HT1080 (cell line): ENCODE measurements around the gene FNDC10. TPM values are rescaled to one million over a fixed set of nuclear protein-coding genes. Genes with fewer than 3 reads are reported as not detected.
"Not testable (repeated sequence)": the region's sequence is repeated elsewhere in the genome, so short reads cannot be mapped to it uniquely, and the experiment has no call there.

Experiments
- DNase-seq: peaks from one replicate; pipeline ENCODE4 v3.0.0-alpha.2; 2015; ENCODE audit warnings: low read depth
- polyA plus RNA-seq, 2 experiments: library from polyadenylated mRNA; depleted of rRNA; stranded (reverse); fragments of >200 nt; gene quantifications; 2 replicates each; pipeline ENCODE4 v1.2.3, GENCODE V29; 2015
- total RNA-seq: library from RNA; depleted of rRNA; stranded (reverse); fragments of >200 nt; shearing (Covaris generic); gene quantifications from 2 replicates; pipeline ENCODE4 v1.2.3, GENCODE V29; 2014; rRNA removed

The FNDC10 gene
- 0.20 and 0.66 TPM in 2 replicates for total RNA-seq
- polyA plus RNA-seq (2015; cell fraction: cytosol; rRNA removed), result 2.0 TPM in 2 replicates
- 0.38 and 0.70 TPM in 2 replicates for polyA plus RNA-seq (2015; cell fraction: nucleus; rRNA removed)

DNA sequence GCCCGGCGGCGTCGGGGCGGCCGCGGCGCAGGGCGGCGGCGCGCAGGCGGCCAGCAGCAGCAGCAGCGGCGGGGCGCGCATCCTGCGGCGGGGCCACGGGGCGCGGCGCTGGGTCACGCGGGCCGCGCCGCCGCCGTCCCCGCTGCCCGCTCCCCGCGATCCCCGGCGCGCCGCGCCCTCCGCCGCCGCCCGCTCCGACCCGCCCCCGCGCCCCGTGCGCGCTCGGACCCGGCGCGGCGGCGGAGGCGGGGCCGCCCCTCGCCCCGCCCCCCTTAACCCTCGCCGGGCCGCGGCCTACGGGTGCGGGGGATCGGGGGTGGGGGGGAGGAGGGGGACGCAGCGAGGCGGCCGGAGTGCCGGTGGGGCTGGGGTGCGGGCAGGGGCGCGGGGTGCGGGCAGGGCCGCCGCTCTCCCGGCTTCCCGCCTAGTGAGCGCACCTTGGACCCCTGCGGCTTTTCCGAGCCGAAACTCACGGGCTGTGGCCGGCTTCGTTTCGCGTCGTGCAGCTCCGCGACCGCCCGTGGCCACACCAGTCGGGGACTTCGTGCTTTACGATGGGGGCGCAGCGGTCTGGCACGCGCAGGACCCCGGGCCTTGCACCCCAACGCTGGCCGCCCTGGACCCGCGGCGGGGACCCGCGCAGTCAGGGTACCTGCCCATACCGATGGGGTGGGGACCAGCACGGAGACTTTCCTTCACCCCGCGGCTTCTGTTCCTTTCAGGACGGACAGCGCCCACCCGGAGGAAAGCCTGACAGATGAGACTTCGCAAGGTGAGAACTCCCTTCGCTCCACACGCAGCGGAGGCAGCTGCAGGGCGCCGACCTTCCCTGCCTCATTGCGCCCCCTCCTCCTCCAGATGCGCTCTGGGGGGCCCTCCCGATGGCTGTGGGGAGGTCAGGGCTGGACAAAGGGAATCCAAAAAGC is at the start of gene FNDC10:
TSS of gene FNDC10 (minus strand) at position 201 of the 926 bp plus-strand sequence. CDS start at position 81, 120 bp downstream.
- DNase-seq, result no peak

DNA sequence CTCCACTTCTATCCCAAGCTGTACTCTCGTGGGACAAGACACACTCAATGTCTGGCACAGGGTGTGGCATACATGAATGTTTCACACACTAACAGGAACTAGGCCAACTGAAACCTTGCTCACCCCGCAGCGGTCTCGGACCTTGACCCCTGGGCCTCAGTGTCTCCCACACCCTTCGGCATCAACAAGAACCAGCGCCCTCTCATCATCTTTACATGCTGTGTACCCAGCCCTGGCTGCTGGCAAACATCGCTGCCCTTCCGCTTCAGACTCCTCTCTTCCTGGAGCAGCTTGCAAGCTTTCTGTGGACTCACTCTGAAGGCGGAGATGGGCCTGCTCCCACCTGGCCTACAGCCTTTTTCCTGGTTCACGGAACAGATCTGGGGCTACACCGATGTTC is 48.3 kb upstream of the FNDC10 start:
- not testable (repeated sequence) for DNase-seq

DNA sequence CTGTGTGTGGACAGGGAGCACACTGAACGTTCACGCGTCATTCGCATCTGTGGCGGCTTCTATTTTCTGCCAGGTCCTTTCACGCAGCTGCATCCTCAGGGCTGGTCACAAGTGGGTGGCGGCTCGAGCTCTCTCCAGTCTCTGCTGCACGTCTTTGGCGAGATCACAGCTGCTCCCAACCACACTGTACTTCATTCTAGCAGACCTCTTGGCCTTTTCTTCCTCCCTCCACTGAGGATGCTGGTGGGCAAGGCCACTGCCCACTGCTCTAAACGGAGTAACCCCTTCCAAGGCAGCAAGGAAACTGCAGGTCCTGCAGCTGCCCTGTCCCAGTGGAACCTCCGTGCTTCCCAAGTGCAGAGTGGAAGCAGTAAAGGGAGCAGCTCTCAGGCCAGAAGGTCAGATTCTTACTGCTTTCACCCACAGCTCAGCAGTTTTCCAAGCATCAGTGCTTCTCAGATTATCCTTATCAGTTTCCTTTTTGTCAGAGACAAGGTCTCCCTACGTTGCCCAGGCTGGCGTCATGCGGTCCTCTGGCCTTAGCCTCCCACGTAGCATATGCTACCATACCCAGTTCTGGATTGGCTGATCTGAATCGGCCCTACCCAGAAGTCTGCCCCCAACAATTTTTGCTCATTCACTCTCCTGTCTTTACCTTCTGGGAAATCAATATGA is 47.8 kb upstream of the FNDC10 start:
- DNase-seq, result not testable (repeated sequence)

DNA sequence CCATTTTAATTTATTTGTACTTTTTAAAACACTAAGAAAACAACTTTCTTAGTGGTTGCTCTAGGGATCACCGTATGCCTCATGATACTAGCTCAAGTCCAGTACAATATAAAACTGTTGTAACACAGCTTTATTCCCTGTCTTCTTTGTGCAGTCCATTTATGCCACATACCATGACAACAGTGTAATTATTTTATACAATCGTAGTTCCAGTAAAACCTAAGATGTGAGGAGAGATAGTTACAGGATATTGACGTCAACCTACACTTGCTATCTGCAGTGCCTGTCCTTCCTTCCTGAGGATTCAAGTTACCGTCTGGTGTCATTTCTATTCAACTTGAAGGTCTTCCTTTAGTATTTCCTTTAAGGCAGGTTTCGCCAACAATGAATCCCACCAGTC is 46.4 kb upstream of the FNDC10 start:
- not testable (repeated sequence) for DNase-seq

DNA sequence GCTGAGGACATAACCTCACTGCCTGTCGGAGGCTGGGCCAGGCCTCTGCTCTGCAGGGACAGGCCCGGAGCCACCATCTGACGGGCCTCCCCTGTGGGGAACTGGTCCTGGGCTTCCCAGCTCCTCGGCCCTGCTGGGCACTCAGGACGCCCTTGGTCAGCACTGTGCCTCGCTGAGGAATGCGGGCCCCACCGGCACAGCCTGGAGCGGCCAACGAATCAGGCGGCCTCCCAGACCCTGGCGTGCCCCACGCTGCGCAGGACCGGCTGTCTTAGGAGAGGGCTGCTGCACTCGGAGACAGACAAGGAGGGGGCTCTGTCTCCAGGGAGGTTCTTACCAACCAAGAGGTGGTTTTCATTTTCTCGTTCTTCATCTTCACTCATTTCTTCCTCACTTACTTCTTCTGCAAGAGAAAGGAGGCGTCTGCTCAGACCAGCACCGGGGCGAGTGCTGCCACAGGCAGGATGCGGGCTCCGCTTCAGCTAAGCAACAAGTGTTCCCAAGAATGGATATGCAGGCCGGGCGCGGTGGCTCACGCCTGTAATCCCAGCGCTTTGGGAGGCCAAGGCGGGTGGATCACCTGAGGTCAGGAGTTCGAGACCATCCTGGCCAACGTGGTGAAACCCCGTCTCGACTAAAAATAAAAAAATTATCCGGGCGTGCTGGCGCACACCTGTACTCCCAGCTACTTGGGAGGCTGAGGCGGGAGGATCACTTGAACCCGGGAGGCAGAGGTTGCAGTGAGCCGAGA is 41.0 kb upstream of the FNDC10 start:
- DNase-seq, result not testable (repeated sequence)

DNA sequence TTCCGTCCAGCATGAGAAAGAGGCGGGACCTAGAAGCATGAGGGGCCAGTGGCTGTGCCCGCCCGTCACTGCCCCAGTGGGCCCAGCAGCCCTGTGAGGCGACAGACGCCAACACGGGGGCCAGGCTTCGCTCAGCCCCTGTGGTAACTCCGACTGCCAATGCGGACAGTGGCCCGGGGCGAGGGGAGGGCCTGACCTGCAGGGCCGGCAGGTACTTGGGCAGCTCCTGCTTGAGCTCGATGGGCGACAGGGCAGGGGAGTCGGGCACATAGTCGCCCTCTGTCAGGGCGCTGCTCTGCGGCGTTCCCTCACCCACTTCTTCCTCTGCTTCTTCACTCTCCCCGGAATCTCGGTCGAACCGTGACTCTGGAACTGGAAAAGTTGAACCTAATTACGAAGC is 40.1 kb upstream of the FNDC10 start:
- DNase-seq, result not testable (repeated sequence)

DNA sequence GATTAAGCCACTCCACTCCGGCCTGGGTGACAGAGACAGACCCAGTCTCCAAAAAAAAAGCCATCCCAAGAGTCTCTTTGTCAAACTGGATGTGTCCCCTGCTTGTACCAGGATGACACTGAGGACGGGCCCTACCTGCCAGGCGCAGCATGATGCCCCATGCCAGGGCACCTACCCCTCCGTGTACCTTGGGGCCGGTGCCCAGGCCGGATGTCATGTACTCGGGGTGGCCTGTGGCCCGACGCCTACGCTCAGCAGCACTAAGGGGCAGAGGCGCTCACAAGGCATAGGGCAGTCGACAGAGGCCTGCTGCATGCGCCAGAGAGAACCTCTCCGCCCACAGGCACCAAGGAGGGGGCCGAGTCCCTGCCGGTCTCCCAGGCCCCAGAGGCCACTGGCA is 39.4 kb upstream of the FNDC10 start:
- not testable (repeated sequence) for DNase-seq

DNA sequence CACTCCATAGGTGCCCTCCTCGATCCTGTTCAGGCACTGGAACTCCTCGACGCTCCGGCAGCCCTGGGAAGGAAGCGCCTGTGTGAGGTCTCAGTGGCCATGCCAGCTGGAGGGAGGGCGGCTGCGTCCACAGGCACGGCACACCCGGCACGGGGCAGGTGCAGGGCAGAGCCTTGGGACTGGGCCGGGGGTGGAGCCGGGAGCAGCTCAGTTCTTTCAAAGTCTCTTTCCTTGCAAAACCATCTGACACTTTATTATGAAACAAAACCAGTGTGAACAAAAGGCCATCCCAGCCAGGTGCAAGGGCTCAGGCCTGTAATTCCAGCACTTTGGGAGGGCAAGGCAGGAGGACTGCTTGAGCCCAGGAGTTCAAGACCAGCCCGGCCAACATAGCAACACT is 38.6 kb upstream of the FNDC10 start:
- DNase-seq, result not testable (repeated sequence)

DNA sequence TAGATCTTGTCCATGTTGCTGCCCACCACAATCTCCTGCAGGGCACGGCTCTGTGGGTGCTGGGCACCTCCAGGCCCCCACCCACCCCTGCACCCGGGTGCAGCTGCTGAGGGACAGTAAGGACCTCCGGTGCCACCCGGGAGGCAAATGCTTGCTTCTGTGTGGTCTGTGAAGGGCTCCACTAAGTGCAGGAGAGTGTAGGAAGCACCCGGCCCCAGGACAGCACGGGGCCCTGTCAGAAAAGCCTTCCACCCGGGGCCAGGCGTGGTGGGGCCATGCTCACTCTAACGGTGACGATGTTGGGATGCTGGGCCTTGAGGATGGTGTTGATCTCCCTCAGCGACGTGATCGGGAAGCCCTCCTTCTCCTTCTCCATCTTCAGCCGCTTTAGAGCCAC is 37.5 kb upstream of the FNDC10 start:
- not testable (repeated sequence) for DNase-seq

DNA sequence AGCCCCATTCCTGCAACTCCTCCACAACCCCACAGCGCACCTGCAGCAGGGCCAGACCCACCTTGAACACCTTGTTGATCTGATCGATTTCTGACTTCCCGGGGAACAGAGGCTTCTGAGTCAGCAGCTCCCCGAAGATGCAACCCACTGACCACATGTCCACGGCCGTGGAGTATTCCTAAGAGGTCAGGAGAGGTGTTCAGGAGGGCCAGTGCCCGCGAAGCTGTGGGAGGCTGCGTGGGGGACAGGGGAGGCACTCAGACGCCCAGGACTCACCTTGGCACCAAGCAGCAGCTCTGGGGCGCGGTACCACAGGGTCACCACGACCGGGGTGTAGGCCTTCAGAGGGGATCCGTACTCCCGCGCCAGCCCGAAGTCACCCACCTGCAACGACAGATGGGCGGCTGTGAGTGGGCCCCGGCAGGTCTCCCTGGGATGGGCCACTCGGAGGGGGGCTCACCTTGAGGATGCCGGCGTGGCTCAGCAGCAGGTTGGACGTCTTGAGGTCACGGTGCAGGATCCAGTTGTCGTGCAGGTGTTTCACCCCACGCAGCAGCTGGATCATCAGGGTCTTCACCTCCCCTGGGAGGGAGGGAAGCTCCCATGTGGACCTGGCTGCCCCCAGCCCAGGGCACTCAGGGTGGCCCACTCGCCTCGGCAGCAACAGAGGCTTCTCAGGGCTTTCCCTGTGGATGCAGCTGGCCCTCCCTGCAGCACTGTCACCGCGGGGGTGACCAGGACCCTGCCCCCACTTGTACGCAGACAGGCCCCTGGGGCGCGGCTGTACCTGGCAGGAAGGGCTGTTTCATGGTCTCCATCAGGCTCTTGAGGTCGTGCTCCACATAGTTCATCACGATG is 36.9 kb upstream of the FNDC10 start:
- DNase-seq, result not testable (repeated sequence)

DNA sequence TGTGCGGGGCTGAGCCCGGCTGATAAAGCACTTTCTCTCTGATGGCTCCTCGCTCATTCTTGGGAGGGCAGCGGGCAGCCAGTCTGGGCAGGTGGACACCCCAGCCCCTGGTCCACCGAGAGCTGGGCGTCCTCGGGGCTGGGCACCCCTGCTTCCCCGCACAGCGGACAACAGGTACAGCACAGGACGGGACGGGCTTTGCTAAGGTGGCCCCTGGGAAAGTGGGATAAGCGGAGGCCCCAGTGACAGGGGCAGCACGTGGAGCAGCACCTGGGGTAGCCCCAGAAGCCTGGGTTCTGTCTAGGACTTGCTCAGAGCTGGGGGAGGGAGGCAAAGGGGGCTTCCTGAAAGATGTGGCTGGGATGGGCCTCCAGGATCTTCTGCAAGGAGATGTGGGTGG is 34.7 kb upstream of the FNDC10 start:
- DNase-seq, result not testable (repeated sequence)

DNA sequence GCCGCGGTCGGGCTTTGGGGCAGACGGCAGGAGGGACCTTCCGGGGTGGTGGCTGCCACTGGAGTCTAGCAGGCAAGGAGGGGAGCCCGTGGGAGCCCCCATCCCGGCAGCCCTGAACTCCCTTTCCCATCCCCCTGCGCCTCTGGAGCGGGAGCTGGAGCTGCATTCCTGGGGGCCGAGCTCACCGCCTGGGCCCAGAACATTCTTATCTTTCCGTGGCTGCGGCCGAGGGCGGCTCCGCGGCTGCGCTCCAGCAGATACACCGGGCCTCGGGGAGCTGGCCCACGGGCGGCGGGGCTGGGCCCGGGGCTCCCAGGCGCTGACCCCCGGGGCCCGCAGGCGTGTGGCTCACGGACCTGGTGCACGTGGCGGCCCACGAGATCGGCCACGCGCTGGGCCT is 33.5 kb upstream of the FNDC10 start:
- DNase-seq, result not testable (repeated sequence)

DNA sequence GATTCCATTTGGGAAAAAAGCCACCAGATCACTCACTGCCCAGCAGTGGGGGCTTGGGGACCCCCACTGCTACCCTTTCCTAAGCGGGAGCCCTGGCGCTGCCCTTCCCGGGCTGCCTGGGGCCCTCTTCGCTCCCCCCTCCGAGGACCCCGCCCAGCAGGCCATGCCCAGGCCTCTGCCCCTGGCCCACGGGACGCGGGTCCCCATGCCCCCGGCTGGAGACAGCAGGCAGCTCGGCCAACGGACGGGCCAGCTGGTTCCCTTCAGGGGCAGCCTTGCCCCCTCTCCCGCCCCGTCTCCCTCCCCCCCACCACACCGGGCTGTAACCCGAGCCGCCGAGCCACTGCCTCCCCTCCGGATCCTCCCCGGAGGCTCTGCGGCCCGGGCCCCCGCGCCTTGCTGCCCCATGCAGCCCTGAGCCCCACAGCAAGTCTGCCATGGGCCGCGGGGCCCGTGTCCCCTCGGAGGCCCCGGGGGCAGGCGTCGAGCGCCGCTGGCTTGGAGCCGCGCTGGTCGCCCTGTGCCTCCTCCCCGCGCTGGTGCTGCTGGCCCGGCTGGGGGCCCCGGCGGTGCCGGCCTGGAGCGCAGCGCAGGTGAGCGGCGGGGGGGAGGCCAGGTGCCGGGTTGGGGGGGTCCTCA is 32.0 kb upstream of the FNDC10 start, which contains the start of gene MMP23B:
TSS of gene MMP23B (plus strand) at position 392 of the 639 bp plus-strand sequence. CDS start at position 438, 46 bp downstream.
- no peak for DNase-seq

DNA sequence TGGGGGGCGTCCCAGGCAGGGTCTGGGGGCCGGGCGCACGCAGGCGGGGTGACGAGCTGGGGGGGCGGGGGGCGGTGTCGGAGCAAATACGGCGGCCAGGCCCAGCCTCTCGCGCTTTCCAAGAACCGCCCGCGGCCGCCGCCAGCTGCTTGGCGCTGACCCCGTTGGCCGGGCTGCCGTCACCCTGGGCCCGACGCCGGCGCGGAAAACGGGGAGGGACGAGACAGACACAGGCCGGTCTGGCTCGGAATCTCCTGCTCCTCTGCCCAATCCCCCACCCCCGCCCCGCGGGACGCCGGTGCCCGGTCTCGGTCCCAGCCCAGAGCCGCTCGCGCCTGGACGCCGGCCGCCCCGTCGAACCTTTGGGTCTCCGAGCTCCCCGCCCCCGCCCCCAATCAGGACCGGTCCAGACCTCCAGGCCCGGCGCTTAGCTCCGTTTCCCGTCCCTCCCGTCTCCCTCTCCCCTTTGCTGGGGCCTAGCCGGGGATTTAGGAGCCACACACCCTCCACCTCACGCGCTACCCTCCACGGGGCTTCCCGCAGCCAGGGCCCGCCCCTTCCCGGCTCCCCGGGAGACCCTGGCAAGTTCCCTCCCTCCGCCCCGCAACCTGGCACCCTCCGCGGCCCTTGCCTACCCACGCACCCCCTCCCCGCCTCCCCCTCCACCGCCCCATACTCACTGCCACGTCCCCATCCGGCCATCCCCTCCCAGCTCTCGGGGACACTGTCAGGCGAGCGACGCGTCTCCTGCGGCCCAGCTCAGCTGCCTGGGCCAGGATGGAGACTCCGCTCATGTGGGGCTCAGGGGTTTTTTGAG is 31.2 kb upstream of the FNDC10 start:
- DNase-seq, result no peak

DNA sequence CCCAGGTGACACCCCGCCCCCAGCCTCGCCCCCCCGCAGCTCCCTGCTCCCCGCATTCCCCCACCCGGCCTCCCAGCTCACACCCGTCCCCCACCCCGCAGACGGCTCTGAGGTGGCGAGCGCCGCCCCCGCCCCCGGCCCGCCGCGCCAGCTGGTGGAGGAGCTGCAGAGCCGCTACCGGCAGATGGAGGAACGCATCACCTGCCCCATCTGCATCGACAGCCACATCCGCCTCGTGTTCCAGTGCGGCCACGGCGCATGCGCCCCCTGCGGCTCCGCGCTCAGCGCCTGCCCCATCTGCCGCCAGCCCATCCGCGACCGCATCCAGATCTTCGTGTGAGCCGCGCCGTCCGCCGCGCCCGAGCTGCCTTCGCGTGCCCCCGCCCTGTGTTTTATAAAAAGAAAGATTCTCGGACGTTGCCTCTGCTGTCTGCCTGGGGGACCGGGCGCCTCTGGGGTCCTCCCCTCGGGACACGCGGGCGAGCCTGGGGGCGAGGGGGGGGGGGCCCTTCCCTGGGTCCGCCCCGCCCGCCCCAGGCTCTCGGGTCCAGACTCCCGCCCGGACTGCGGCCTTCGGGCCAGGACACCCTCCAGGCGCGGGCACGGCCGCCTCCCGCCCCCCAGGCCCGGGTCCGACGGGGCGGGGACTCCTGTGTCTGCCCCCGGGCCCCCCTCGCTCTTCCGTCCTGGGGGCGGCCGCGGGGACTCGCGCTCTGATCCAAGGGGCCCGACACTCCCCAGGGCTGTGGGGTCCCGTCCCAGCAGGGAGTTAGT is 30.4 kb upstream of the FNDC10 start:
- no peak for DNase-seq

DNA sequence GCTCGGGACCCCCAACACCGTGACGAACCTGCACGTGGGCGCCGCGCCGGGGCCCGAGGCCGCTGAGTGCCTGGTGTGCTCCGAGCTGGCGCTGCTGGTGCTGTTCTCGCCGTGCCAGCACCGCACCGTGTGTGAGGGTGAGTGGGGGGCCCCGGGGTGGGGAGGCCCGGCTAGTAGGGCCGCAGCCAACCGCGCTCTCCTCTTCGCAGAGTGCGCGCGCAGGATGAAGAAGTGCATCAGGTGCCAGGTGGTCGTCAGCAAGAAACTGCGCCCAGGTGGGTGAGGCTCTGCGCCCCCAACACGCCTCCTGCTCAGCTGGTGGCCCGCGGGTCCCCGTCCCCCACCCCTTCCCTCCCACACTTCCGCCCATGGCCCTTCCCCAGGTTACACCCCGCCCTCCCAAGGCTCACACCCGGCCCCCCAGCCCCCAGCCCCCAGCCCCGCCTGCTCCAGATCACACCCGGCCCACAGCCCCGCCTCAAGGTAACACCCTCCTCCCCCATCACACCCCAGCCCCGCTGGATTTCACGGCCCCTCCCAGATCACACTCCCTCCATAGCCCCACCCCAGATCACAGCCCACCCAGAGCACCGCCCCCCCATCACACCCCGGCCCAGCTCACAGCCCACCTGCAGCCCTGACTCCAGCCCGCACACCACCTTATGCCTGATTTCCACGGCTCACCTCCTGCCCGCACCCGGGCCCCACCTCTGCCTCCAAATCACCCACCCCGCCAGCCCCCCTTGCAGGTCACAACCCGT is 29.7 kb upstream of the FNDC10 start:
- no peak for DNase-seq

DNA sequence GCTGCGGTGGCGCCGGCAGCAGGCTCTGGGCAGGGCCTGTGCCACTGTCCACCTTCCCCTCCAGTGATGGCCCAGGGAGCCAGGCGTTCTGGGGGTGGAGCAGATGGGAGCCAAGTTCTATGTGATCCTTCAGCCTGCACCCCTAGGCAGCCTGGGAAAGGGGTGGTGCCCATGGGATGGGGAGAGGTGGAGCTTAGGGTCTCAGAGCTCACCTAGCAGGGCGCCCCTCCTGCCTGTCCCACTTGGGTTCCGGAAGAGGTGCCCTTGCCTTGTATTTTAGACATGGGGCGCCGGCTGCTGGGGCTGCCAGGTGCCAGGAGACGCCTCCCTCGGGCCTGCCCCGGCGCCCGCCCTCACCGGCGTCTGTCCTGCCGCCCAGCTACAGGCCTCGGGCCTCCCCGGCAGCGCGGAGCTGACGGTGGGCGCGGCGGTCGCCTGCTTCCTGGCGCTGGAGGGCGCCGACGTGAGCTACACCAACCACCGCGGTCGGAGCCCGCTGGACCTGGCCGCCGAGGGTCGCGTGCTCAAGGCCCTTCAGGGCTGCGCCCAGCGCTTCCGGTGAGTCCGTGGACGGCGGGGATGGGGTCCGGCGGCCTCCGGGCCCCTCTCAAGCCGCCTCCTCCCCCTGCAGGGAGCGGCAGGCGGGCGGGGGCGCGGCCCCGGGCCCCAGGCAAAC is 29.0 kb upstream of the FNDC10 start:
- DNase-seq, result no peak
